Fibroblast of lung (primary cell): ENCODE data around the gene KRTAP10-1. TPM values are rescaled to one million over a fixed set of nuclear protein-coding genes. Genes with fewer than 3 reads are reported as not detected.

ENCODE experiments used
- DNase-seq, 2 donors: peaks; one replicate each; pipeline versions ENCODE4 v3.0.0 to v3.0.0-alpha.2; 2010; ENCODE audit warnings: low read depth in 2 of 2
- H2AFZ ChIP-seq: 2 replicates; pipeline ENCODE4 v1.5.1; 2012; ENCODE audit warnings: low read length, control low read depth, inconsistent platforms
- H3K27ac ChIP-seq: 2 replicates; pipeline ENCODE4 v1.5.1; 2011; ENCODE audit warnings: low read length, control low read depth; ENCODE audit not compliant: insufficient read depth
- H3K27me3 ChIP-seq: 2 replicates; pipeline ENCODE4 v1.5.1; 2011; ENCODE audit warnings: mild to moderate bottlenecking, low read length; ENCODE audit not compliant: control insufficient read depth, insufficient read depth
- H3K36me3 ChIP-seq: 2 replicates; pipeline ENCODE4 v1.5.1; 2011; ENCODE audit warnings: low read length; ENCODE audit not compliant: control insufficient read depth, insufficient read depth
- H3K4me1 ChIP-seq: 2 replicates; pipeline ENCODE4 v1.5.1; 2011; ENCODE audit warnings: low read length; ENCODE audit not compliant: control insufficient read depth, insufficient read depth; ENCODE audit errors: extremely low read depth
- H3K4me2 ChIP-seq: 2 replicates; pipeline ENCODE4 v1.5.1; 2011; ENCODE audit warnings: low read length, control low read depth; ENCODE audit not compliant: insufficient read depth; ENCODE audit errors: extremely low read depth
- H3K4me3 ChIP-seq, 4 experiments: fragments of 200-600 bp in 1 of 4; sonication (generic) in 1 of 4; replicated peaks in 1 of 4; 2 replicates each; pipeline ENCODE4 v1.5.1; 2011 to 2016; ENCODE audit warnings: low read length in 4 of 4, low read depth in 3 of 4, mild to moderate bottlenecking in 3 of 4, control low read depth in 2 of 4, inconsistent platforms in 1 of 4, mixed read lengths in 1 of 4; ENCODE audit not compliant: insufficient read depth in 1 of 4; ENCODE audit errors: control extremely low read depth in 1 of 4
- H3K79me2 ChIP-seq: 2 replicates; pipeline ENCODE4 v1.5.1; 2012; ENCODE audit warnings: mild to moderate bottlenecking, low read length, inconsistent platforms; ENCODE audit not compliant: control insufficient read depth, insufficient read depth
- H3K9ac ChIP-seq: 2 replicates; pipeline ENCODE4 v1.5.1; 2011; ENCODE audit warnings: mild to moderate bottlenecking, low read length, control low read depth; ENCODE audit not compliant: insufficient read depth
- H3K9me3 ChIP-seq: 2 replicates; pipeline ENCODE4 v1.5.1; 2012; ENCODE audit warnings: low read depth, low read length; ENCODE audit not compliant: control insufficient read depth, insufficient read depth
- H4K20me1 ChIP-seq: 2 replicates; pipeline ENCODE4 v1.5.1; 2011; ENCODE audit warnings: low read length; ENCODE audit not compliant: control insufficient read depth, insufficient read depth; ENCODE audit errors: extremely low read depth
- CTCF ChIP-seq, 2 donors: IDR thresholded peaks in 1 of 2; conservative IDR thresholded peaks in 1 of 2; 1 replicate in 1 of 2; 2 replicates in 1 of 2; pipeline ENCODE4 v1.5.1; 2011 to 2012; ENCODE audit warnings: low read length in 2 of 2, control low read depth in 1 of 2, inconsistent platforms in 1 of 2, low read depth in 1 of 2, mild to moderate bottlenecking in 1 of 2
- EZH2 ChIP-seq: IDR thresholded peaks from 2 replicates; pipeline ENCODE4 v1.5.1; 2012; ENCODE audit warnings: low read length, control low read depth, mild to moderate bottlenecking; ENCODE audit errors: missing control alignments
- polyA plus RNA-seq, 2 donors: library from polyadenylated mRNA; depleted of rRNA in 1 of 2; stranded (reverse) in 1 of 2; unstranded in 1 of 2; fragments of >200 nt; gene quantifications; 2 replicates each; pipeline ENCODE4 v1.2.1, GENCODE V29; 2011 to 2012; ENCODE audit warnings: missing spikeins in 1 of 2
- total RNA-seq: library from RNA; depleted of rRNA; stranded (reverse); fragments of >200 nt; gene quantifications from 2 replicates; pipeline ENCODE4 v1.2.1, GENCODE V29; 2014

KRTAP10-1 gene
- total and polyA plus RNA-seq, 2 donors (not counting 1 experiment from before 2014, with no cell fraction given), result not detected

- no peaks in the 10 kb centered on the region for H3K4me1 ChIP-seq
- H3K4me2 ChIP-seq, result no peak overlapping the region
- H3K4me3 ChIP-seq, result no peak overlapping the region
- TF ChIP-seq CTCF (conservative IDR thresholded peaks at IDR 0.05 in 1 of 2, IDR thresholded peaks at IDR 0.05 in 1 of 2; ENCODE audit: low read depth in 1 of 2, low read length in 2 of 2) (no peak), EZH2 (no peak)
- H3K36me3 ChIP-seq, result no peaks in the 10 kb centered on the region
- no peaks in the 10 kb centered on the region for H3K9me3 ChIP-seq
- H3K9ac ChIP-seq, result no peak overlapping the region
- H4K20me1 ChIP-seq, result no peaks in the 10 kb centered on the region
- H3K27me3 ChIP-seq, result no peaks in the 10 kb centered on the region
- no peak for DNase-seq
- H2AFZ ChIP-seq, result no peak overlapping the region
- no peak overlapping the region for H3K27ac ChIP-seq
- H3K79me2 ChIP-seq, result no peaks in the 10 kb centered on the region
Observed at GRCh38 chr21:44540741-44541288, 820 bp upstream of the KRTAP10-1 start.

GRCh38 chr21:44539046-44539445, 949 bp downstream of the KRTAP10-1 start:
- H3K4me3 ChIP-seq, result no peak overlapping the region
- H3K4me2 ChIP-seq, result no peak overlapping the region
- no peaks in the 10 kb centered on the region for H4K20me1 ChIP-seq
- H3K27ac ChIP-seq, result no peak overlapping the region
- H3K4me1 ChIP-seq, result no peaks in the 10 kb centered on the region
- no peak for DNase-seq
- TF ChIP-seq EZH2 (no peak), CTCF (conservative IDR thresholded peaks at IDR 0.05 in 1 of 2, IDR thresholded peaks at IDR 0.05 in 1 of 2; ENCODE audit: low read depth in 1 of 2, low read length in 2 of 2) (no peak)
- H3K27me3 ChIP-seq, result no peaks in the 10 kb centered on the region
- H3K9ac ChIP-seq, result no peak overlapping the region
- no peaks in the 10 kb centered on the region for H3K36me3 ChIP-seq
- no peaks in the 10 kb centered on the region for H3K79me2 ChIP-seq
- H2AFZ ChIP-seq, result no peak overlapping the region
- H3K9me3 ChIP-seq, result no peaks in the 10 kb centered on the region

GRCh38 chr21:44537930-44538911, 1.8 kb downstream of the KRTAP10-1 start:
- Histone ChIP-seq H3K4me2 (no peak overlapping the region), H3K9me3 (no peaks in the 10 kb centered on the region), H3K4me1 (no peaks in the 10 kb centered on the region), H2AFZ (no peak overlapping the region), H3K79me2 (no peaks in the 10 kb centered on the region), H3K27me3 (no peaks in the 10 kb centered on the region), H3K36me3 (no peaks in the 10 kb centered on the region), H3K9ac (no peak overlapping the region), H4K20me1 (no peaks in the 10 kb centered on the region), H3K27ac (no peak overlapping the region), H3K4me3 (no peak overlapping the region)
- no peak for DNase-seq
- TF ChIP-seq EZH2 (no peak), CTCF (conservative IDR thresholded peaks at IDR 0.05 in 1 of 2, IDR thresholded peaks at IDR 0.05 in 1 of 2; ENCODE audit: low read depth in 1 of 2, low read length in 2 of 2) (no peak)
